ENCODE data around the gene FAM83D.

- no peak for TF ChIP-seq CTCF (IDR thresholded peaks at IDR 0.05)
- no peak for TF ChIP-seq EZH2phosphoT487 (IDR thresholded peaks at IDR 0.05)
Measured at GRCh38 chr20:38931984-38932383, 5.8 kb downstream of the FAM83D start.

All from neural progenitor cell (in vitro differentiated cells).